MM.1S (cell line): ENCODE measurements around the gene TMEM186.
"Not testable (repeated sequence)": the region's sequence is repeated elsewhere in the genome, so short reads cannot be mapped to it uniquely, and the experiment has no call there.

Experiments
- DNase-seq: peaks from one replicate; pipeline ENCODE4 v3.0.0-alpha.2; 2015
- H2AFZ ChIP-seq: fragments of 300-600 bp; sonication (generic); 2 replicates; pipeline ENCODE4 v1.6.0; 2016; ENCODE audit warnings: antibody characterized with exemption, low read length
- H3F3A ChIP-seq: fragments of 300-600 bp; sonication (generic); 2 replicates; pipeline ENCODE4 v1.6.1; 2016; ENCODE audit warnings: mild to moderate bottlenecking, antibody characterized with exemption, low read length, moderate library complexity, mixed read lengths; ENCODE audit not compliant: insufficient read depth
- H3K27ac ChIP-seq: fragments of 300-600 bp; sonication (generic); 2 replicates; pipeline ENCODE4 v1.5.1; 2016; ENCODE audit warnings: mild to moderate bottlenecking, low read length
- H3K27me3 ChIP-seq: fragments of 300-600 bp; sonication (generic); replicated peaks from 2 replicates; pipeline ENCODE4 v1.6.0; 2016; ENCODE audit warnings: low read length; ENCODE audit not compliant: insufficient read depth
- H3K36me3 ChIP-seq: fragments of 300-600 bp; sonication (generic); replicated peaks from 2 replicates; pipeline ENCODE4 v1.6.1; 2016; ENCODE audit warnings: mild to moderate bottlenecking, low read length, mixed read lengths; ENCODE audit not compliant: insufficient read depth
- H3K4me1 ChIP-seq: fragments of 300-600 bp; sonication (generic); 2 replicates; pipeline ENCODE4 v1.6.1; 2016; ENCODE audit warnings: low read length, mixed read lengths
- H3K4me2 ChIP-seq: fragments of 300-600 bp; sonication (generic); 2 replicates; pipeline ENCODE4 v1.6.0; 2016; ENCODE audit warnings: low read depth, low read length
- H3K4me3 ChIP-seq: fragments of 300-600 bp; sonication (generic); 2 replicates; pipeline ENCODE4 v1.5.1; 2016; ENCODE audit warnings: low read length, mixed read lengths
- H3K79me2 ChIP-seq: fragments of 300-600 bp; sonication (generic); 2 replicates; pipeline ENCODE4 v1.6.1; 2016; ENCODE audit warnings: mixed run types, low read length, mixed read lengths
- H3K9ac ChIP-seq: fragments of 300-600 bp; sonication (generic); 2 replicates; pipeline ENCODE4 v1.6.1; 2016; ENCODE audit warnings: low read length, mixed read lengths
- H3K9me2 ChIP-seq: fragments of 300-600 bp; sonication (generic); replicated peaks from 2 replicates; pipeline ENCODE4 v1.6.1; 2016; ENCODE audit warnings: mild to moderate bottlenecking, low read length, mixed read lengths; ENCODE audit not compliant: insufficient read depth
- H3K9me3 ChIP-seq: fragments of 300-600 bp; sonication (generic); replicated peaks from 2 replicates; pipeline ENCODE4 v1.6.1; 2016; ENCODE audit warnings: mild to moderate bottlenecking, low read length, mixed read lengths; ENCODE audit not compliant: insufficient read depth
- H4K20me1 ChIP-seq: fragments of 300-600 bp; sonication (generic); 2 replicates; pipeline ENCODE4 v1.6.1; 2016; ENCODE audit warnings: mild to moderate bottlenecking, low read length, moderate library complexity, mixed read lengths; ENCODE audit not compliant: insufficient read depth
- EZH2 ChIP-seq: fragments of 300-600 bp; sonication (generic); optimal IDR thresholded peaks from 2 replicates; pipeline ENCODE3; 2017; ENCODE audit warnings: low read depth, mild to moderate bottlenecking, antibody characterized with exemption, low read length, mixed read lengths
- EZH2phosphoT487 ChIP-seq: fragments of 300-600 bp; sonication (generic); IDR thresholded peaks from 2 replicates; pipeline ENCODE4 v1.6.1; 2018; ENCODE audit warnings: antibody characterized with exemption, low read length
- TF ChIP-seq, protein P1 (sequence below): fragments of 300-600 bp; sonication (generic); IDR thresholded peaks from 2 replicates; pipeline ENCODE4 v1.5.1; 2016; ENCODE audit warnings: antibody characterized with exemption, low read length, mixed read lengths

Gene TMEM186

DNA sequence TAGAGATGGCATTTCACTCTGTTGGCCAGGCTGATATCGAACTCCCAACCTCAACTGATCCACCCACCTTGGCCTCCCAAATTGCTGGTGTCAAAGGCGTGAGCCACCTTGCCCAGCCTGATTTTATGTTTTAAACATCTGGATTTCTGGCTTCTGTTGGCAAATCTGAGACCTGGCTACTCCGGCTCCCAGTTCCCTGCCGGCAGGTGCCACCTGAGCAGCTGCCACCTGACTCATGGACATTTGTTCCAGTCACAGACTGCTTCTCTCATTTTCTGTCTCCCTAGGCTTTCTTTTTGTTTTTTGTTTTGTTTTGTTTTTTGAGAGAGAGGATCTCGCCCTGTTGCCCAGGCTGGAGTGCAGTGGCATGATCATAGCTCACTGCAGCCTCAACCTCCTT is 9.8 kb upstream of the TMEM186 start:
- Histone ChIP-seq H3F3A (no peaks in the 10 kb centered on the region; the same call in 1 of the 2 replicates), H3K27ac (no peak overlapping the region), H2AFZ (no peak overlapping the region), H3K4me3 (no peak overlapping the region), H3K36me3 (peaks cover 34% of the 10 kb centered on the region), H3K4me1 (no peaks in the 10 kb centered on the region), H3K4me2 (no peak overlapping the region), H3K27me3 (no peaks in the 10 kb centered on the region), H3K9me2 (no peaks in the 10 kb centered on the region), H3K79me2 (peaks cover 79% of the 10 kb centered on the region), H4K20me1 (peaks cover 10% of the 10 kb centered on the region), H3K9ac (no peak overlapping the region), H3K9me3 (no peaks in the 10 kb centered on the region)
- TF ChIP-seq EZH2 (no peak), EZH2phosphoT487 (no peak)
- TF ChIP-seq, protein P1, sequence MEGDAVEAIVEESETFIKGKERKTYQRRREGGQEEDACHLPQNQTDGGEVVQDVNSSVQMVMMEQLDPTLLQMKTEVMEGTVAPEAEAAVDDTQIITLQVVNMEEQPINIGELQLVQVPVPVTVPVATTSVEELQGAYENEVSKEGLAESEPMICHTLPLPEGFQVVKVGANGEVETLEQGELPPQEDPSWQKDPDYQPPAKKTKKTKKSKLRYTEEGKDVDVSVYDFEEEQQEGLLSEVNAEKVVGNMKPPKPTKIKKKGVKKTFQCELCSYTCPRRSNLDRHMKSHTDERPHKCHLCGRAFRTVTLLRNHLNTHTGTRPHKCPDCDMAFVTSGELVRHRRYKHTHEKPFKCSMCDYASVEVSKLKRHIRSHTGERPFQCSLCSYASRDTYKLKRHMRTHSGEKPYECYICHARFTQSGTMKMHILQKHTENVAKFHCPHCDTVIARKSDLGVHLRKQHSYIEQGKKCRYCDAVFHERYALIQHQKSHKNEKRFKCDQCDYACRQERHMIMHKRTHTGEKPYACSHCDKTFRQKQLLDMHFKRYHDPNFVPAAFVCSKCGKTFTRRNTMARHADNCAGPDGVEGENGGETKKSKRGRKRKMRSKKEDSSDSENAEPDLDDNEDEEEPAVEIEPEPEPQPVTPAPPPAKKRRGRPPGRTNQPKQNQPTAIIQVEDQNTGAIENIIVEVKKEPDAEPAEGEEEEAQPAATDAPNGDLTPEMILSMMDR, result no peak
- DNase-seq, result no peak

DNA sequence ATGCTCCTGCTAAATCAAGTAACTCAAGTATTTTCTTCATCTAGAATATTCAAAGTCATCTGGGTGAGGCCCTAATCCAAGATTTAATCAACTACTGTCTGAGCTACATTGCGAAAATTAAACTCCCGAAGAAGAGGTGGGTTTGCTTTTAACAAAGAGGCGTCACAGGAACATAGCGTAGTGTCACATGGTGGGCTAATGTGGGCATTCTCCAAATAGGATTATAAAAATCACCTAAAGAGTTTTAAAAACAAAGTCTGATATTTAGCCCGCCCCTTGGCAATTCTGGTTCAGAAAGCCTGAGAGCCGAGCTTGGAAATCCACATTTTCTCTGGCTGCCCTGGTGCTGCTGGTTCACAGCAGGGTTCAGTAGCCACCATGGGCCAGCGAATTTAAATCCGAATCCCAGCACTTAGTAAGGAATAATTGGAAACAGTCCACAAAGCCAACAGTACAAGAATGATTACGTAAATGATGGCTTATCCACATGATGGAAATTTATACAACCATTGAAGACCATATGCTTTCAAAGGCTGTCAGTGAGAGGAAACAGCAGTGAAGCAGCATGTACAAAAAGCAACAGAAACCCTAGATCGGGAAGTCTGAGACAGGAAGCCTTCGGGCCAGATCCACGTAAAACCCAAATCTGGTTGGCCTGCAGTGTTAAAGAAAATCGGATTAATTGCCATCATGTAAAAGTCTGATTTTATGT is 9.0 kb upstream of the TMEM186 start:
- Histone ChIP-seq H3K27ac (no peak overlapping the region), H3K9ac (no peak overlapping the region), H3F3A (no peaks in the 10 kb centered on the region), H2AFZ (no peak overlapping the region), H3K9me3 (no peaks in the 10 kb centered on the region), H3K4me1 (no peaks in the 10 kb centered on the region), H3K36me3 (peaks cover 39% of the 10 kb centered on the region), H3K9me2 (no peaks in the 10 kb centered on the region), H4K20me1 (peaks cover 10% of the 10 kb centered on the region), H3K4me2 (no peak overlapping the region), H3K27me3 (no peaks in the 10 kb centered on the region), H3K4me3 (no peak overlapping the region), H3K79me2 (peaks cover 87% of the 10 kb centered on the region)
- no peak for DNase-seq
- TF ChIP-seq EZH2phosphoT487 (no peak), EZH2 (no peak)
- TF ChIP-seq, protein P1, result no peak

DNA sequence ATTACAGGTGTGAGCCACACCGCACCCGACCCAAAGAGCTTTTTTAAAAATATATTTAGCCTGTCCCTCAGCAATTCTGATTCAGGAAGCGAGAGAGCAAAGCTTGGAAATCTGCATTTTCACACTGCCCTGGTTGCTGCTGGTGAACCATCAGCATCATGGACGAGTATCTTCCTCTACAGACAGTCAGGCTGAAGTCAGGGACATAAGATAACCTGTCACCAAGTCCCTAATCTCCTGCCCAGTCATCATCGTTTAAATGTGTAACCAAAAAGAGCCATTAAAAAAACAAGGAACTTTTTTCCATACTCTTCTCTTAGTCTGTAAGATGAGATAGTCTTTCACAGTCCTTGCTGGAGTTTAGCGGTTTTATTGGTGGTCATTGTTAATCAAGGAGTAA is 6.9 kb upstream of the TMEM186 start:
- Histone ChIP-seq H3K27me3 (no peaks in the 10 kb centered on the region), H4K20me1 (peaks cover 21% of the 10 kb centered on the region), H3K9me3 (no peaks in the 10 kb centered on the region), H3K4me3 (no peak overlapping the region), H3K36me3 (peaks cover 34% of the 10 kb centered on the region; the same call in 1 of the 2 replicates), H3F3A (no peaks in the 10 kb centered on the region), H3K79me2 (peaks cover 98% of the 10 kb centered on the region), H3K4me2 (no peak overlapping the region), H3K9ac (no peak overlapping the region), H3K27ac (no peak overlapping the region), H2AFZ (no peak overlapping the region), H3K4me1 (peaks cover 5% of the 10 kb centered on the region; the same call in 1 of the 2 replicates), H3K9me2 (no peaks in the 10 kb centered on the region)
- TF ChIP-seq EZH2 (no peak), EZH2phosphoT487 (no peak)
- TF ChIP-seq, protein P1, result no peak
- no peak for DNase-seq

DNA sequence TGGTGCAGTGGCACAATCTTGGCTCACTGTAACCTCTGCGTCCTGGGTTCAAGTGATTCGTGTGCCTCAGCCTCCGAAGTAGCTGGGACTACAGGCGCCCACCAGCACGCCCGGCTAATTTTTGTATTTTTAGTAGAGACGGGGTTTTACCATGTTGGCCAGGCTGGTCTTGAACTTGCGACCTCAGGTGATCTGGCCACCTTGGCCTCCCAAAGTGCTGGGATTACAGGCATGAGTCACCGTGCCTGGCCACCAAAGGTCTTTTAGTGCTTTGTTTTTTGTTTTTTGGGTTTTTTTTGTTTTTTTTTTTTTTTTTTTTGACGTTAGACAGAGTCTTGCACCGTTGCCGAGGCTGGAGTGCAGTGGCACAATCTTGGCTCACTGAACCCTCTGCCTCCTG is 6.3 kb upstream of the TMEM186 start:
- not testable (repeated sequence) for H3K9ac ChIP-seq, H3K27ac ChIP-seq, H3K9me3 ChIP-seq, H3K4me3 ChIP-seq, H3K27me3 ChIP-seq, H3K4me1 ChIP-seq, H3K9me2 ChIP-seq, H3F3A ChIP-seq, H3K4me2 ChIP-seq, DNase-seq, H2AFZ ChIP-seq
- Histone ChIP-seq H4K20me1 (peaks cover 18% of the 10 kb centered on the region; the same call in 1 of the 2 replicates), H3K79me2 (peaks cover 98% of the 10 kb centered on the region), H3K36me3 (peaks cover 33% of the 10 kb centered on the region; the same call in 1 of the 2 replicates)
